Activated naive CD8-positive, alpha-beta T cell treated with anti-CD3 and anti-CD28 coated beads, Interleukin-2, amount 10 ng/mL, durations not matched to agents 7 days and 5 days (primary cell): ENCODE results near the gene VSX1. TPM values are rescaled to one million over a fixed set of nuclear protein-coding genes. Genes with fewer than 3 reads are reported as not detected.

ENCODE experiments used
- ATAC-seq: fragments of 150-1000 bp; cut with Tn5 transposase; one replicate; pipeline ENCODE4 v1.10.0; 2021; ENCODE audit warnings: low read depth, moderate library complexity
- POLR2A ChIA-PET: fragments of 350-600 bp; sonication (Branson Sonifier 250); formaldehyde crosslinking; loops from one replicate; lab custom pipeline; 2021; ENCODE audit warnings: antibody characterized with exemption; lab: Charles Lee
- DNase-seq: peaks from one replicate; pipeline ENCODE4 v3.0.0; 2021
- H3K27ac Mint-ChIP-seq: one replicate; pipeline ENCODE4 v1.8.0; 2022; ENCODE audit warnings: mild to moderate bottlenecking, mixed read lengths
- H3K27me3 Mint-ChIP-seq: one replicate; pipeline ENCODE4 v1.8.0; 2022; ENCODE audit warnings: mild to moderate bottlenecking, moderate library complexity, mixed read lengths
- H3K36me3 Mint-ChIP-seq: one replicate; pipeline ENCODE4 v1.8.0; 2021; ENCODE audit warnings: mild to moderate bottlenecking, mixed read lengths
- H3K4me1 Mint-ChIP-seq: one replicate; pipeline ENCODE4 v1.8.0; 2021; ENCODE audit warnings: mixed read lengths
- H3K4me3 Mint-ChIP-seq: one replicate; pipeline ENCODE4 v1.8.0; 2022; ENCODE audit warnings: mild to moderate bottlenecking, moderate library complexity, mixed read lengths
- H3K9me3 Mint-ChIP-seq: one replicate; pipeline ENCODE4 v1.8.0; 2021; ENCODE audit warnings: mixed read lengths
- total RNA-seq, 2 experiments: library from RNA; stranded (reverse); gene quantifications; one replicate each; pipeline ENCODE4 v1.2.3, GENCODE V29; 2021

The VSX1 gene
- total RNA-seq, 2 experiments from 2014 or later = not detected

DNA sequence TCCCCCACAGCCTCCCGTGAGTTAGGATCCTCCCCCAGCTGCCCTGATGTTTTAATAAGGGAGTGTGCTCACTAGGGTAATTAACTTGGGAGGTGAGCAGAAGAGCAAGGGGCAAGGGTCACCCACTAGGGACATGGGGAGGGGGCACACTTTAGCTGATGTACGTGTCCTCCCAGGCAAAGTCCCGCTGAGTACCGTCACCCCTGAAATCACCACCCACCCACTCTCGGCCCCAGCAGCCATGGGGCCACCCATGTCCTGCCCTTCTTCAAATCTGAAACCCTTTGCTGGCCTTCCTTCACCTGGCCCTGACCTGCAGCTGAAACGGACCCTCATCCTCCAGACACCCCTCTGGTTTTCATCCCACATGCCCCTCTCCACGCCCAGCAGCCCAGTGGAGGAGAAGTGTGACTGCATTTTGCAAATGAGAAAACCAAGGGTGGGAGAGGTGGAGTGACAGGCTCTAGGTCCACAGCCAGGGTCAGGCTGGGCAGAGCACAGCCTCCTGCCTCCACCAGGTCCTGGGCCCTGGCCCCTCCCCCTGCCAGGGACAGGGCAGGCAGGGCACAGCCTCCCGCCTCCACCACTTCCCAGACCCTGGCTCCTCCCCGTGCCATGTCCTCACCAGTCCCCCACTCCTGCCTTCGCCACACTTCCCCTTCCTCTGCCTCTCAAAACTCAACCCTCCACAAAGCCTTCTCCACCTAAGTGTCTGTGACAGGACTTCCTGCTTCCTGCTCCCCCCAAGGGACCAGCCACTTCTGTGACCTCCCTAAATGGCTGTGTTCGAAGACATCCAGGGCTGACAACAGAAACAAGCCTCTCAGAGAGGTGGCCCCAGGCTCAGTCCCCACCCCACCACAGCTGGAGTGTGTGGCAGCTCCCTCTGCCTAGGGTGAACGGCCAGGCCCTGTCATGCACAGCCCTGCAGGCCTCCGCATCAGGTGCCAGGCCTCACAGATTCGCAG lies 39.1 kb downstream of the VSX1 start:
- no peaks in the 10 kb centered on the region for H3K27me3 Mint-ChIP-seq
- peaks cover 5% of the 10 kb centered on the region for H3K36me3 Mint-ChIP-seq
- H3K9me3 Mint-ChIP-seq = no peaks in the 10 kb centered on the region
- H3K4me3 Mint-ChIP-seq = peak overlapping the region; percentile 56
- peak; percentile 64 for DNase-seq
- peaks cover 20% of the 10 kb centered on the region for H3K4me1 Mint-ChIP-seq
- POLR2A ChIA-PET = interaction anchor here (0.7 to 3.9 kb wide), 2 partner anchors 15 kb away, joined by 3 to 23 read pairs; partner anchors contain the start of gene ACSS1
- peak overlapping the region; percentile 92 for H3K27ac Mint-ChIP-seq
- ATAC-seq = peak; percentile 95

DNA sequence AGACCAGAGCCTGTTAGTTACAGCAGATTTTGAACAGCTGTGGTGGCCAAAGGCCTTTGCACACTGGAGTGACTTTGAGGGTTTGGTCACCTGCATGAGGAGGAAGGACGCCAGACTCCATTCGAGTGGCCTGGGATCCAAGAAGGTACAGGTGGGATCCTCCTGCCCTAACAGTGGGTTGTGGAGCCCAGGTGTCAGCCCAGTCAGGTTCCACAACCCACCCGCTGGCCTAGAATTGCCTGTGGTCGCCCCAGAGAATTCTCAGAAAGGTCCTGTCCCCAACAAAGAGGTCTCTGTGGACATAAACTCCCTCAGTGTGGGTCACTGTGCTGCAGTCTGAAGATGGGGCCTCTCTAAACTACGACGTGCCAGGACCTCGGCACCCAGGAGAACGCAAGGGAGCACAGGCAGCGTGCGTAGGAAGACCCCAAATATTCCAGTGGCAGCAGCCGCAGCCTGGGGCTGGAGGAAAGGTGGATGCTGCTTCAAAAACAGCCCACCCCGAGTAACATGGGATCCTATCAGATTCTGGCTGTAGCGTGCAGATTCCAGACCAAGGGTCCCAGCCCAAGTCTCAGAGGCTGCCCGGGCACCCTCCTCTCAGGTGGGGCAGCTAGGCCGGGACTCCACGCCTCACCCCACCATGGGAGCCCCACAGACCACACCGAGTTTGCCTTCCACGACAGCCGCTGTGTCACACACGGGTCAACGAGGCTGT lies 40.0 kb downstream of the VSX1 start:
- Mint-ChIP-seq H3K4me1 (peaks cover 28% of the 10 kb centered on the region), H3K4me3 (no peak overlapping the region), H3K27me3 (no peaks in the 10 kb centered on the region), H3K9me3 (no peaks in the 10 kb centered on the region), H3K27ac (peak overlapping the region; percentile 92), H3K36me3 (peaks cover 2% of the 10 kb centered on the region)
- no peak for ATAC-seq
- no peak for DNase-seq
- POLR2A ChIA-PET = interaction anchor here (0.7 kb wide), 1 partner anchor 16 kb away, joined by 3 read pairs; the partner anchor contains the start of gene ACSS1

DNA sequence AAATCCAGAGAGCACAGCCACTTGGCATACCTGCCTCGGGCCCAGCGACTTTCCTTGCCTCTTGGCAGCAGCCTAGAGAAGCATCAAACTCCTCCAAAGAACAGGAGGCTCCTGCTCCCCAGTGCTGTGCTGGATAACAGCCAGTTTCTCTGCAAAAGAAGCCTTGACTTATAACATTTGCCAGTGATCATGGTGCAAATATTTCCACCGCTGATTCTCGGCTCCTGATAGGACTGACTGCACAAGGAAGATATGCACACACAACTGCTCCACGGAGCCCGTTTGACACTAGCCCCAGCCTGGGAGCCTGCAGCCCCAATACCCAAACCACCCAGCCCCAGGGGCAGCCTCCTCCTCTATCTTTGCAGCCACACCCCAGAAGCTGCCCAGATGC lies 41.5 kb downstream of the VSX1 start:
- ATAC-seq (no peak), DNase-seq (no peak)
- Mint-ChIP-seq H3K9me3 (no peaks in the 10 kb centered on the region), H3K27ac (no peak overlapping the region), H3K27me3 (no peaks in the 10 kb centered on the region), H3K4me3 (no peak overlapping the region), H3K36me3 (peaks cover 2% of the 10 kb centered on the region), H3K4me1 (peaks cover 43% of the 10 kb centered on the region)
- POLR2A ChIA-PET = interaction anchor here (1.0 kb wide), 1 partner anchor 17 kb away, joined by 3 read pairs; the partner anchor contains the start of gene ACSS1

DNA sequence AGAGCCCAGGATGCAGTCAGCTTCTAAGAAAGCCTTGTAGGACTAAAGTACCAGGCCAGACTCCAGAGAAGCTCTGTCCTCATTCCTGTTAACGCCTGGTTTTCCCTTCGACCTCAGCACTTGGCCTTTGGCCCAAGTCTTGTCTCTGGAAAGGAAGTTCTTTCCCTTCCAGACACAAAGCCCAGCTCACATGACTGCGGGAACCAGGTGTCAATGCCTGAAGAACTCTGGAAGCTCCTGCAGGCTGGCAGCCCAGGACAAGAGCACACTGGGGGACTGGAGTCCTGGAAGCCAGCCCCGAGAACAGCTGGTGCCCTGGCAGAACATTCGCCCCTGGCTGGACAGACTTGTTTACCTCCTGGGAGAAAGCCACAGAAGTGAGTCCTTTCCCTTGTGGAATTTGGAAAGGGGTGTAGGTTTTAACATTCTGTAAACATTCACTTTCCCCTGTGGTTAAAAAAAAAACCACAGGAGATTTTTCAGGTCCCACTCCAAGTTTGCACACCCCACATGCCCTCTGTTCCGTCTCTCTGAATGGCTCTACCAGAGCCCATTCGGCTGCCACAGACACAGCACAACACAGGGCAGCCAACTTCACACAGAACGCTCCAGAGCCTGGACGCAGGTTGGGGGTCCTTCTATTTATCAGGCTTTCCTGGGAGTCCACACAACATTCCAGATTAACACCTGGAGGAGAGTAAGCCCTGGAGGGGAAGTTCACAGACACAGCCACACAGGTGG lies 42.1 kb downstream of the VSX1 start:
- DNase-seq (no peak), ATAC-seq (no peak)
- POLR2A ChIA-PET = interaction anchor here (4.3 kb wide), 1 partner anchor 19 kb away, joined by 61 read pairs; the partner anchor contains the start of gene ACSS1
- no peak overlapping the region for H3K27ac Mint-ChIP-seq
- H3K27me3 Mint-ChIP-seq = no peaks in the 10 kb centered on the region
- H3K4me3 Mint-ChIP-seq = no peak overlapping the region
- peaks cover 45% of the 10 kb centered on the region for H3K4me1 Mint-ChIP-seq
- peaks cover 2% of the 10 kb centered on the region for H3K36me3 Mint-ChIP-seq
- H3K9me3 Mint-ChIP-seq = no peaks in the 10 kb centered on the region

DNA sequence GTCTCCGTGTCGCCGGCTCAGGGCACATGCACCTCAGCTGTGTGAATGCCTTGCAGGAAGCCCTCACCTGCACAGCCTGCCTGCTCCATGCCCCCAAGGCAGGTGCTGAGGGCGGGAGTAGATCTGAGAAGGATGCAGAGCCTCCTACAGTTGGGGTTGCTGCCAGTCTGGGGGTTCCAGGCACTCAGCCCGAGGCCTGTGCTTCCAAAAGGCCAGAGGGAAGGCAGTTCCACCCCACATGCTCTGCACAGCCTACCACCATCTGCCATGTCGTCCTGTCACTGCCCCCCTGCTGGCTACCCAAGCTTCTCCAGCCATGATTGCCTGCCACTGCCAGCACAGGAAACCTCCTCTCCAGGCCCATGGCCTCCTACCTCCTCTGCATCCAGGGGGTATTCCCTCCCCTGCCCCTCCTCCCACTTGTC lies 43.3 kb downstream of the VSX1 start:
- DNase-seq (no peak), ATAC-seq (no peak)
- peaks cover 45% of the 10 kb centered on the region for H3K4me1 Mint-ChIP-seq
- H3K27ac Mint-ChIP-seq = peak overlapping the region; percentile 94
- POLR2A ChIA-PET = interaction anchor here (4.3 kb wide), 1 partner anchor 20 kb away, joined by 61 read pairs; the partner anchor contains the start of gene ACSS1
- H3K4me3 Mint-ChIP-seq = no peak overlapping the region
- no peaks in the 10 kb centered on the region for H3K27me3 Mint-ChIP-seq
- peaks cover 2% of the 10 kb centered on the region for H3K36me3 Mint-ChIP-seq
- no peaks in the 10 kb centered on the region for H3K9me3 Mint-ChIP-seq

DNA sequence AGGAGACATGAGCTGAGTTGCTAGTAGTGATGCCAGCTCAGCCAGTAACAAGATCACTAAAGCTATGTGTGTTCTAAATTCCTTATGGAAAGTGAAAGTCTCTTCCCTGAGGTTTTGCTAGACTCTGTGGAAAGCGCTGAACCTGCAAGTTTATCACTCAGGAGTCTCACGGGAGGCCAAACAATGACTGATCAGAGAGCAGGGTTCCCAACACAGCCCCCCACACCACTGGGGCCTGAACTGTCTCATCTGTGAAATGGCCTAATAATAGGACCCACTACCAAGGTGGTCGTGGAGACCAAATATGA lies 43.9 kb downstream of the VSX1 start:
- H3K4me3 Mint-ChIP-seq = peak overlapping the region; percentile 81
- POLR2A ChIA-PET = interaction anchor here (1.1 to 4.3 kb wide), 2 partner anchors 12 to 20 kb away, joined by 3 to 61 read pairs; partner anchors contain the start of gene ACSS1

DNA sequence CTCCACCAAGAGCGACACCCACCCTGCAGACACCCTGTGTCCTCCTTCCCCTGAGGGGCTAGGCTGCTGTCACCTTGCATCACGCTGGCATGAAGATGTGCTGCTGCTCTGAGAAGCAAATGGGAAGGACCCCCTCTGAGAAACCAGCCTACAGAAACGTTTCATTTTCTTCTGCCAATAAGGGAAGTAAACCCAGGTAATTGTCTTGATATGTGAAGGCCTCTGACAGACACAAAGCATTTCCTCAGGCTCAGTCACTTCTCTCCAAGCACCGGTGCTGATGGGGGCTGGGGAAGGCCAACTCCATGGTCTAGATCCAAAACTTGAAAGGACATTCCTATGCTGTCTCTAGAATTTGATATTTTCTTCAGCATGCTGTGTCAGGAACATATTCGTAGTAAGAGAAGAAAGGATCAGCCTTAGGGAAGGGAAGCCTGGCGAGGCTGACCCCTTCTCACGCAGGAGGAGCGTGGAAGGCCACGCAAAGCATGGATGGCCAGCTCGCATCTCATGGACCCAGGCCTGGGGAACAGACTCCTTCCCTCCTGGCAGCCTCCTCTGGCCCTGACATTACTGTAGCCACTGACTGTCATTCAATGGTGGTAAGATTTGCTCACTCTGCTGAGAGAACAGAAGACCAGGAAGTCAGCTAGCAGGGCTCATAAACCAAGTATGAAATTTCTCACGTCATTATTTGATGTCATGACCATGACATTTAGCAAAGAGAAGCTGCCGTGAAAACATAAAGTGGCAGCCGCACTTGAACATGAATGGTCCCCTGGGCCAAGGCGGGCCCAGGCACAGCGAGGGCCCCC lies 44.4 kb downstream of the VSX1 start:
- POLR2A ChIA-PET = interaction anchor here (1.1 to 4.3 kb wide), 2 partner anchors 12 to 21 kb away, joined by 3 to 61 read pairs; partner anchors contain the start of gene ACSS1
- DNase-seq (no peak), ATAC-seq (peak; percentile 52)
- Mint-ChIP-seq H3K36me3 (no peaks in the 10 kb centered on the region), H3K4me1 (peaks cover 38% of the 10 kb centered on the region), H3K27me3 (no peaks in the 10 kb centered on the region), H3K4me3 (peak overlapping the region; percentile 81), H3K27ac (peak overlapping the region; percentile 94), H3K9me3 (no peaks in the 10 kb centered on the region)

More for the DNA sequence above, 43.9 kb downstream of the VSX1 start:
- ATAC-seq (no peak), DNase-seq (no peak)
- Mint-ChIP-seq H3K27ac (peak overlapping the region; percentile 94), H3K9me3 (no peaks in the 10 kb centered on the region), H3K36me3 (peaks cover 1% of the 10 kb centered on the region), H3K4me1 (peaks cover 42% of the 10 kb centered on the region), H3K27me3 (no peaks in the 10 kb centered on the region)

DNA sequence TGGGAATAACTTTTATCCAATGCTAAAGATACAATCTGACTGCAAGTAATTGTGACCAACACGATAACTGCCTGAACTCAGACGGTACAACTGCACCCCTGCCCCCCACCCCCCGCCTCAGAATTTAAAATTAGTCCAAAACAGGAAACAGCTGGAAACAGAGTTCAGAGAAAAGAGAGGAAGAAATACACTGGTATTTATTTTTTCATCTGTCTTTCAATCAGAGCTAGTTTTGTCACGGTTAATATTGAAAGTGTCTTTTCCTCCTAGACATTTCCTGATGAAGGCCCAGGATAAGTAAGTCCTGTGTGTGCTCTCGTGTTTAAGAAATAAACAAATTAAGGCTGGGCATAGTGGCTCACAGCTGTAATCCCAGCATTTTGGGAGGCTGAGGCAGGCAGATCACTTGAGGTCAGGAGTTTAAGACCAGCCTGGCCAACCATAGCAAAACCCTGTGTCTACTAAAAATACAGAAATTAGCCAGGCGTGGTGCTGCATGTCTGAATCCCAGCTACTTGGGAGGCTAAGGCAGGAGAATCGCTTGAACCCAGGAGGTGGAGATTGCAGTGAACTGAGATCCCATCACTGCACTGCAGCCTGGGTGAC lies 45.5 kb downstream of the VSX1 start:
- no peak for DNase-seq

DNA sequence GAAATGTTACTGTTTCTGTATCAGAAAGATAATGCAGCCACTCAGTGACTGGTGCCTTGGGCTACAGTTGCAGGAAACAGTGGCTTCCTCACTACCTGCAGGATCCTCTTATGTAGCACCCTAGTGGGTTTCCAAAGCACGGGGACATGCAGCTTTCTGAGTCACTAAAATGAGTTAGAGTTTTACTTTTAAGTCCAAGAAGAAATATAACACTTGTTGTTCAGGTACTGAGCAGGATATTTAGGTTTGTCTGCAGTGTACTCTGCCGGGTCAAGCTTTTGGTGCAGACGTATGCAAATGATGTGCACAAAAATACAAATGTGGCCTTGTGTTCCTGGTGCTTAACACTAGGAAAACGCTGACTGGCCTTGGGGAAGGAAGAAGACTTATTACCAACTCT lies 46.0 kb downstream of the VSX1 start:
- DNase-seq = no peak
- Mint-ChIP-seq H3K4me1 (peaks cover 35% of the 10 kb centered on the region), H3K27me3 (no peaks in the 10 kb centered on the region), H3K9me3 (no peaks in the 10 kb centered on the region), H3K4me3 (peak overlapping the region; percentile 81), H3K36me3 (no peaks in the 10 kb centered on the region), H3K27ac (peak overlapping the region; percentile 94)
- POLR2A ChIA-PET = interaction anchor here (0.6 to 4.3 kb wide), 4 partner anchors 16 to 43 kb away, joined by 3 to 61 read pairs (median 4); partner anchors contain the start of genes ACSS1 and APMAP
- ATAC-seq = peak; percentile 91

More for the DNA sequence above, 45.5 kb downstream of the VSX1 start:
- Mint-ChIP-seq H3K4me3 (peak overlapping the region; percentile 81), H3K27me3 (no peaks in the 10 kb centered on the region), H3K27ac (peak overlapping the region; percentile 94), H3K9me3 (no peaks in the 10 kb centered on the region), H3K36me3 (no peaks in the 10 kb centered on the region), H3K4me1 (peaks cover 35% of the 10 kb centered on the region)
- POLR2A ChIA-PET = interaction anchor here (0.6 to 4.3 kb wide), 4 partner anchors 16 to 44 kb away, joined by 3 to 61 read pairs (median 4); partner anchors contain the start of genes ACSS1 and APMAP
- ATAC-seq = no peak

DNA sequence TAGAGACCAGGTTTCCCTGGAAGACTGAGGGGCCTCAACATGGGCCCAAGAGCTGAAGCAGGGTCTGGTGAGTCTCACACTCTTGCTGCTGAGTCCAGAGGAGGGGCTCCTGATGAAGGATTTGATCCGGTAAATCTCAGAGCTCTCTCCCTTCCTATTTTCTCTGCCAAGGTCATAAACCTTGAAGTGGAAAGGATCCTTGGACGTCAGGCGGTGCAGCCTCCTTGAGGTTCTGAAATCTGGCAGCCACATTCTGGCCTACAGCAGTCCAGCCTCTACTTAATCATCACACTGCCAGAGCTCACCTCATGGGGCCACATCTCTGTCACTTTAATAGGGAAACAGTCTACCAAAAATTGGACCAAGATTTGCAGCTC lies 48.0 kb downstream of the VSX1 start:
- no peak overlapping the region for H3K4me3 Mint-ChIP-seq
- ATAC-seq = no peak

DNA sequence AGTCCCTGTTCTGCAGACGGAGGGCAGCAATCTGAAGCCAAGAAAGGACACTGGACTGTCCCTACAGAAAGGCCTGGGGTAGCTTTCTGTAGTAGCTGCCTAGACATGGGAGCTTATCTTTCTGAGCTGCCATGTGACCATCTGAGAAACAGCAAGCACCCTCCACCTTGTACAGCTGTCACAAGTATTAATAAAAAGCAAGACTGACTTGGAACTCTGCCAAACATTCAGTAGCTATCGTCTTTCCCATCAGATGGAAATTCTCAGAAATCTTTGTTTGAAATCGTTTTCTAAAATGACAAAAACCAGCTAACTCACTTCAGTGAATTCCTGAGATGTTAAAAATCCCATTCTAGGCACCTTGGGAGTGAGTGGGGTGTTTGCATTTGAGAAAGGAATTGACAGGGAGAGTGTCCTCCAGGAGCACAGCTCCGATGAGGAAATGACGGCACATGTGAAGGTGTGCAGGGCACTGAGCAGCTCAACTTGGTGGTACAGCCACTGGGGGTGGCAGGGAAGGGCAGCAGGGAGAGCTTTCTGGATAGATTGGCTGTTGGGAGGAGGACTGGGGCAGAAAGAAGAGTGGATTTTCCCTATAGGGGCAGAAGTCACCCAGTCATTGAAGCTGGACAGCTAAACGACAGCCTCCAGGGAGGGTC lies 48.5 kb downstream of the VSX1 start:
- Mint-ChIP-seq H3K36me3 (peaks cover 11% of the 10 kb centered on the region), H3K27me3 (no peaks in the 10 kb centered on the region), H3K27ac (no peak overlapping the region), H3K4me1 (peaks cover 32% of the 10 kb centered on the region), H3K9me3 (no peaks in the 10 kb centered on the region), H3K4me3 (no peak overlapping the region)
- ATAC-seq = no peak
- POLR2A ChIA-PET = interaction anchor here (1.2 kb wide), 1 partner anchor 26 kb away, joined by 5 read pairs; no protein-coding TSS in a partner anchor
- DNase-seq = no peak

More for the DNA sequence above, 48.0 kb downstream of the VSX1 start:
- POLR2A ChIA-PET = interaction anchor here (1.0 to 1.2 kb wide), 2 partner anchors 23 to 25 kb away, joined by 4 to 5 read pairs; no protein-coding TSS in a partner anchor
- no peaks in the 10 kb centered on the region for H3K9me3 Mint-ChIP-seq
- peaks cover 35% of the 10 kb centered on the region for H3K4me1 Mint-ChIP-seq
- H3K36me3 Mint-ChIP-seq = peaks cover 11% of the 10 kb centered on the region
- H3K27me3 Mint-ChIP-seq = no peaks in the 10 kb centered on the region
- DNase-seq = no peak
- H3K27ac Mint-ChIP-seq = no peak overlapping the region
